Stimulated activated CD8-positive, alpha-beta memory T cell treated with anti-CD3 and anti-CD28 coated beads, Interleukin-7, amount 100 ng/mL, for 48 hours (primary cell): Measurements from ENCODE around the gene PDE4D.
"Not testable (repeated sequence)": the region's sequence is repeated elsewhere in the genome, so short reads cannot be mapped to it uniquely, and the experiment has no call there.

Source experiments
- DNase-seq, 2 donors: peaks; one replicate each; pipeline ENCODE4 v3.0.0-alpha.2; 2020; ENCODE audit warnings: low read depth in 1 of 2; ENCODE audit errors: extremely low read depth in 1 of 2

The PDE4D gene

DNA sequence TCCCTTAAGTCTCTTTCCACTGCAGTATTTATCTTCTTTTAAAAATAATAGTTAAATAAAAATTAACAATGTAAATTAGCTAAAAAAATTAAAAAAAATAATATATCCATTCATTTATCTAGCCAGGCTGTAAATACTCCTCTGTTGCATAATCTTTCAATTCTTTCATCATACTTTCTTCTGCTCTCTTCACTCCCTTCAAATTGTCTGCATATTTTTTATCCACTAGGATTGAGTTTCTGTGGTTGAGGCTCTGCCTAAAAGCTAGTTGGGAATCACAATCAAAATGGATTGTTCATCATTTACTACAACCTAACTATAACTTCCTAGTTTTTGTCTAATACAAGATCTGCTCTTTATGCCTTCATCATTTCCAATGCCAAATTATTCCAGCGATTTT, 182.2 kb downstream of the PDE4D start:
- DNase-seq = no peak

DNA sequence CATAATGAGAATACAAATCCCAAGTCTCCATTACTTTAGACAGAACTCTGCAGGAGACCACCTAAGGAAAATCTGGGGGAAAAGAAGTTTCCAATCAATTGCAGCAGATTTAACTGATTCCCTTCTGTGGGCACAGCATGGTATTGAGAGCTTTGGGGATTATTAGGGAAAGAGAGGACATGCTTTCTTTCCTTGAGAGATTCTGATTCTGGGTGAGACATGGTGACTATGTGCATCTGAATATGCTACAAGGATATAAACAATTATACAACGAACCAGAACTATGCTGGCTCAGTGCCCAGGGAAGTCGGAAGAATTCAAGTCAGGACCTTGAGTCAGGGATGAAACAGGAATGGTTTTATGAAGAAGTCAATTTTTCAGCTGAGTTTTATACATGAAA, 183.7 kb downstream of the PDE4D start:
- no peak for DNase-seq

DNA sequence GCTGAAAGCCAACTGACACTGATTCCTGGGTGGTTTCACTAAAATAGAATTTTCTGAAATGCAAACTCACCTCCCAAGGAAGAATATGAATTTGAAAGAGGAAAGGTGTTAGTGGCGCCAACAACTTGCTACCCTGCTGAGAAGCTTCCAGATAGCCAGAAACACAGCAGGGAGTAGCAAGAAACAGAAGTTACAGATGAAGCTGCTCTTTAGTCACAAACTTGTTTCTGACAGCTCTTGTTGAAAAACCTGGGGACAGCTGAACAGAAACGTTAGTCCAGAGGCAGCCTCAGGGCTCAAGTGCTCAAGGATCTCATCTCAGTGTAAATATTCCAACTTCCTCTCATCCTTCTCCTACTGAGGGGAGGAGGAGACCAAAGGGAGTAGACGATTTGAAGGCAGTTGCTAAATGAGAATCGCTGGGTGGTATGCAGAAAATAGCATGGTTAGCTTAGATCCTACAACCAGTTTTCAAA, 184.1 kb downstream of the PDE4D start:
- DNase-seq = no peak

DNA sequence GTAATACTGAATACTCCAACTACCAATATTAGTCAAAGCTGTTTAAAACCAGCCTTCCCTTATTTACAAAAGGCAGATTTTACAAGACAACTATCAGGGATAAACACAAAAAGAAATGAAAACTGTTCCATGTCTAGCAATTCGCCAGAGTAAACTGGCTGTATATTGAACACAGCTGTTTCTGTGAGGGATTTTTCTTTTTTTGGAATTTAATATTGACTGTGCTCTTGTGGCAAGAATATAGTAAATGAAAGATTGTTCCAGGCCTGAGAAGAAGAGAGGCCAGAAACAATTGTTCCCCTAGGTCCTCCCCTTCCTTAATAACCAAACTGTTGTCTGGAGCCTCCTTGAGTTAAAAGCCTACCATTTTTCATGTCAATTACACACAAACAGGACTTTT, 188.6 kb downstream of the PDE4D start:
- no peak for DNase-seq

DNA sequence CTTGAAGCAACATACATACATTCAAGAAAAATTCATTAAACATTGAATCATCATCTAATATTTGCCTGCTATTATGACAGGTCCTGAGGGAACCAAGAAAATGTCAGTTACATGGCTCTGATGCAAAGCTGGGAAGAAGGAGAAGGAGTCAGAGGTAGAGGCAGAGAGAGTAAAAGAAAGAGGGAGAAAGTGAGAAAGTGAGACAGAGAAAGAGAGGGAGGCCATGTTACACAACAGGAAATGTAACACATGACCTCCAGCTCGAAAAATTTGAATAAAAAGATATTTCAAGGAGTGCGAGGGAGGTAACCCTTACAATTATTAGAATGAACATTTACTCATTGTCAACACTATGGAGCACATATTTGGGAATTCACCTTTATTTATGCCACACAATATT, 189.7 kb downstream of the PDE4D start:
- no peak for DNase-seq

DNA sequence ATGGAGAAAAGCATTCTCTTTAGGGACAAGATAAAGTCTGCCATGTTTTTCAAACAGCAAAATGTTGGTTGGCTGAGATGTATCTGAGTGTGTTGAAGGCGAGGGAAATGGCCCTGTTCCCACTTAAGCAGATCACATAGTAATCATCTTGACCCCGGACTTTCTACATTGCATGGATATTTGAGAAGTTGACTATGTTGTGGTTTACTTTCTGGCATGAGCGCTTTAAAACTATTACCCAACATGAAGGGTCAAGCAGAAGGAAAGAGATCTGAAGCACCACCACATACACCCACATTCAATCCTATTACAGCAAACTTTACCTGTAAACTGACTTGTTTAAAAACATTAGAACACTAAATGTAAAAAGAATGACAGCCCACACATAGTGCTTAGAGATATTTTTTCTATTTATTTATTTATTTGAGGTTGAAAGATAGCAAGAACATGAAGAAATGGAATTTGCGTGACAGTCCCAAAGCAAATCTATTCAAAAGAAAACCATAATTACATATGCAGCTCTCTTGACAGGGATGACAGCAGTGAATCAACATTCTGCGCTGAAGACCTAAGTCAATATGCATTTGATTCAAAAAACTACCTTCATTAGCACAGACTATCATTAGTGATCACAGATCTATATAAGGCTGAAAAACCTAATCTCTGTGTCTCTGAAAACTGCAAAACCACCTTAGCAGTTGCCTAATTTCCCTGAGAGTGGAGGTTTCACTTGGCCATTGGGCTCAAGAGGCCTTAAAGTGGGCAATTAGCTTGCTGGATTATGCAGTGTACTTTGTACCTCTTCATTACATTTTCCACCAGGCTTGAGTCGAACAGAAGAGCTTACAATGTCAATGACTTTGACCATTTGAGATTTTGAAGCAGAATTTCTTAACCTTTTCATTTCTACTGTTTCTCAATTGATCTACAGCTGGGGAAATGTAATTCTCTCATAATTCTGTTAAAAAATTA, 195.0 kb downstream of the PDE4D start:
- DNase-seq = no peak

DNA sequence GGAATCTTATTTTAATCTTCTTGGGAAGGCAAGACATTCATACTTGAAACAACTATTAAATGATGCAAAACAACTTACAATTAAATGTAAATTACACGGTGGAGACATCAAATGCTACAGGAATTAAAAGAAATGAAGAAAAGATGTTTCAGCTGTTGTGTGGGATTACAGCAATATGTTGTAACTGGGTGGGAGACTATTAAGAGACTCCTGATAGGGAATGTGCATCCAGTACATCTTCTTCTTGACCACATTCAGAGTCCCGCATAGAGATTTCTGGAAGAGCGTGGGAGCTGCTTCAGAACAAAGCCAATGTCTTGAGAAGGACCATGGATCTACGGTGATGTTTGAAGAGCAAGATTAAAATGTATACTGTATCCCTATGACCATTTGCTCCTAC, 199.1 kb downstream of the PDE4D start:
- no peak for DNase-seq

DNA sequence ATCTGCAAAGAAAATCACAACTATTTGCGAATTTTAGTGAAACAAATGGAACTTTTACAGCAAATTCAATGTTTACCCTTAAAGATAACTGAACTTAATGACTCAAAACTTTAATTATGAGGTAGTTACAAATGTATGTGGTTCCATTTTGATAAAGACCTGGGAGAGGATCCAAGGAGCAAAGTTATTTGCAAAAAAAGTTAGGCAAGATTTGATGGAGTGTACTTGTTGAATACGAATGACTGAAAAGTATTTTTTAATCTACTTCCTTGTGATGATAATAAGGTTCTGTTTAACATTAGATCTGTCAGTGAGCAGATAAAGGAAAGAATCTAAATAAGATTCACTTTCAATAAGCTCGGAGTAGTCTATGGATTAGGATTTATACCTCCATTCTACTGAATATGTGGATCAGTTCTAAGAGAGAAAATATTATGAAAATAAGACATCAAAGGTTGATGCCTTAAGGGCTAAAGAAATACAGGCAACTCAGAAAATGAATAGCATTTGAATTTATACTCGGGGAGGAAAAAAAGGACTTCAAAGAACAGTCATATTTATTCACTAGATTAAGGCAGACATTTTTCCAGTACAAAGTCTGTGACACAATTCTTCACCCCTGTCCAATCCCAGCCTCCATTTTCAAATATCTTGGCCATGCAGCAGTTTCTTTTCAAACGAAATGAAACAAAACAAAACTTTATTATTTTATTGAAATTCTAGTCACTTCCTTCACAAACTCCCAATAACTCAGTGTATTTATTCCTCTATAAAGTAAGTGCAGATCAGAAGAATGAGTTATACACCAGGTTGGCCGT, 199.8 kb downstream of the PDE4D start:
- DNase-seq = no peak

DNA sequence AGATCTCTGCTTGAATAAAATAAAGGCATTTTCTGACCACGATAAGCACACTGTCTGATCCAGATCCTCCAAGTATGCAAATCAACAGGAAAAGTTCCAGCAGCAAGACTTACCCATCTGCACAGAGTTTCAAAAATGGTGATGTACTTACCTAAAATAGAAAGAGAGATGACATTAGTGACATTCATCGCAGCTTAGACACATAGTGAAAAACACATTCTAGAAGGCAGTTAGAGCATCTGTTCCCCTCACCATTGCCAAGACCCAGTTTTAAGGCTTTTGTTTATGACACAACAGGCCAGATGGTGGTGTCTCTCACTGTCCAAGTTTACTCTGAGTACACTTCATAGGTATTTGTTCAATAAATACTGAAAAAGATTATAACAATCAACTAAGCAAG, 207.7 kb downstream of the PDE4D start:
- no peak for DNase-seq

DNA sequence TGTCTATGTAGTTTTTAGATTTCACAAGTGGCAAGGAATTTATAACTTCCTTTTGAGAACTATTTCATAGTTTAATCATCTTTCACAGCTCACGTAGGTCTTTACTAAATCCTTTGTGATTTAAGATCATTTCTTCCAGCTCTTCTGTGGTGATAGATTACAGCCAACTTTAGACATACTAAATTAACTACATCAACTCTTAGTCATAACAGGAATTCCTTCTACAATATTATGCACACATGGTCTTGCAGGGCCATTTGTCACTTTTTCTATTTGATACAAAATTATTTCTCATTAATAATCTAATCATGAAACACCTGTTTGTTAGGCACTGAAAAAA, 208.4 kb downstream of the PDE4D start:
- no peak for DNase-seq

DNA sequence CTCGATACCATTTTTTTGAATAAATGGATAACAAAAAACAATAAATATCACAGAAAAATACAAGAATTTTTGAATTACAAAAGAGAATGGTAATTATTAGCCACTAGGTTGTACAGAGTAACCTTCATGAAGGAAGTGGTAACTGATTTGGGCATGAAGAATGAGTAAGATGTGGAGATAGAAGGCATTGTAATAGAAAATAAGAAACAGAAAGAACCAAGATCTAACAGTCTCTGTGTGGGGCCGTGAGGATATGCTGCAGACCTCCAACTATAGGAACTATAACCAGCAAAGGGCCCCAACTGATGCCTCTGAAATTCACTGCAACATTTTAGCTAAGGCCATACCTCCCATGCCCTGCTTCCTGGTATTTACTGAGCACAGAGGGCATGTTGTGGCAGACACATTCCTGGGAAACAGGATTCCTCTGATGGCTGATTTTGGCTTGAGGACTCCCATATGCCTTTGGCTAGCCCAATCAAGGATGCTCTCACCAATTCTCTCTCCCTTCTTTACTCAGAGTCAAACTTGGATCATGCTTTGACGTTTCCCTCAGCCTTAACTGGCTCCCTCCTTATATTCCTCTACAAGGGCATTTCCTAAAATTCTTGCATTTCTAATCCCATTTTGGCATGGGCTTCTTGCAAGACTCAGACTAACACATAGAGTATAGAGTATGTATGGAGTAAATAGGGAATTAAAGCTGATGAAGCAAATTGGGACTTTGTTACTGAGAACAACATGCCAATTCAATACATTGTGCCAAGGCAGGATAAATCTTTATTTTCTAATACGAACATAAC, 208.9 kb downstream of the PDE4D start:
- DNase-seq = no peak

DNA sequence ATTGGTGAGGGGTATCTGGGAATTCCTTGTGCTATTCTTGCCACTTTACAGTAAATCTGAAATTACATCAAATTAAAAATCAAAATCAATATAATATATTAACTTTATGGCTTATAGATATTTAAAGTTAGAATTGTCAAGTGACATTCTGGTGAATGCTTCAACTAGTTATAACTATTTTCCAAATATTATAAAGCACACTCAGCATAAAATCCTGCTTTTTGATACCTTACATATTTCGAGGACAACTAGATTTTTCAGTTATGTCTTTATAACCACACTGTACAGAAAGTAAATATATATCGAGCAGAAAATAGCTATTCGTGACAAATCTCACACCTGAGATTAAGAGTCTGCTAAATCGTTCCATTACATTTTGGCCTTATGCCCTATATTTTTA, 210.2 kb downstream of the PDE4D start:
- DNase-seq = no peak

DNA sequence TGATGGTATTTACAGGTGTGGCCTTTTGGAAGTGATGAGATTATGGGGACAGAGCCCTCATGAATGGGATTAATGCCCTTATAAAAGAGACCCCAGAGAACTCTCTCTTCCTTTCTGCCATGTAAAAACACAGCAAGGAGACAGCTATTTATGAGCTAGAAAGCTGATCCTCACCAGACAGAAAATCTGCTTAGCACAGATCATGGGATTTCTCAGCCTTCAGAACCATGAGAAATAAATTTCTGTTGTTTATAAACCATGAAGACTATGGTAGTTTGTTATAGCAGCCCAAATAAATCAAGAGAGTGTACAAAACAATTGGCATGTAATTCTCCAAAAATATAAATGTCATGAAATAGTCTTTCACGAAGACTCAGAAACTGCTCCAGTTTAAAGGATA, 211.0 kb downstream of the PDE4D start:
- no peak for DNase-seq

DNA sequence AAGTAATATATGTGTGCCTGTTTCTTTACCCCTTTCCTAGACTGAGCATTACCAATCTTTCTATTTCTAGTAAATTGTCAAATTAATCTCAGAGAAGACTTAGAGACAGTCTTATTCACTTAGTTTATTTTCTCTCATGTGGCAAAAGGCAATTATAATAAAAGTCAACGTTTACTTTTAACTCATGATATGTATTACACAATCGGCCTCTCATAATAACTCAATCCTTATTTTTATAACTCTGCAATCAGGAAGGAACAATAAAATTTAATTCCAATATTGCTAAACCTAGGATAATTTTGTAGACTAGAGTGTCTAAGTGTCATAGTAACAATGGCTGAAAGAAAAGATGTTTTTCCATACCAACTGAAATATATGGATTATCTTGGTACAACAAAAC, 214.6 kb downstream of the PDE4D start:
- DNase-seq = no peak

DNA sequence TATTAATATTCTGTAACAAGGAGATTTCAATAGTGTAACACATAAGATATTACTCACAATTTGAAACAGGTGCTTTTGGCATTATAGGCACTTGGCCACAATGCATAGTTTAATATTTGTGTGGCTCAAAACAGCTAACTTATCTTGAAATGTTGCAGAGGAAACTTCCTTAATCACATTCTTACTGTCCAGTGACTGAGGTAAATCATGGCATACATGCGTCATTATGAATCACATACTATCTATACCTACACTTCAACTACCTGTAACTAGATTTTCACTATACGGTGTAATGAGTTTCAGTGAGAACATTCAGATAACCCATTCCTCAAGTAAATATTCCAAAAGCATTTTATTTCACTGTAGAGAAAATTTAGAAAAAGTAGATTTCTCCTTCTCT, 218.8 kb downstream of the PDE4D start:
- DNase-seq = no peak

DNA sequence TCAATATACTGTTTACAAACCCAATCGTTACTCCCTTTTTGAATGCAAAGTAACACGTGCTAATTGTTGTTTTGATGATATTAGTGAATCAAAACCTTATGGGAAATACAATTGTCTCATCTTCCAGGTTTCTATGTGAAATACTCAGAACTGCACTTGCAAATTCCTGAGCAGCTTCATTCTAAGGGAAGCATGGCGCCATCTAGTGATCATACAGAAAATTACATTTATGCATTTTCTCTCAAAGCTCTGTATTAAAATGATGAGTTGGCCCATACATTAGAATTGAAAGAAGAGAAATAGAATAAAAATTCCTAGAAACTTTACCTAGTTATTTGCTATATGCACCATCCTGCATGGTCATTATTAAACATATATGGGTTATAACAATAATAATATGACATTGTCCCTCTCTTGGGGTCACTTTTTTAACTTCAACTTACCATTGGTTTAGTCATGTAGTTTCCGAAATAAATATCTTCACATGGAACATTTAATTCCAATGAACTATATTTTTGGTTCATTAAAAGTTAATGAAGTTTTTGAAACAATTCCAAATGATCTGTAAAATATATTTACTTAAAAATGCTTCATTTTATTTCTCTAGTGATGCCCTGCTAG, 220.0 kb downstream of the PDE4D start:
- no peak for DNase-seq

DNA sequence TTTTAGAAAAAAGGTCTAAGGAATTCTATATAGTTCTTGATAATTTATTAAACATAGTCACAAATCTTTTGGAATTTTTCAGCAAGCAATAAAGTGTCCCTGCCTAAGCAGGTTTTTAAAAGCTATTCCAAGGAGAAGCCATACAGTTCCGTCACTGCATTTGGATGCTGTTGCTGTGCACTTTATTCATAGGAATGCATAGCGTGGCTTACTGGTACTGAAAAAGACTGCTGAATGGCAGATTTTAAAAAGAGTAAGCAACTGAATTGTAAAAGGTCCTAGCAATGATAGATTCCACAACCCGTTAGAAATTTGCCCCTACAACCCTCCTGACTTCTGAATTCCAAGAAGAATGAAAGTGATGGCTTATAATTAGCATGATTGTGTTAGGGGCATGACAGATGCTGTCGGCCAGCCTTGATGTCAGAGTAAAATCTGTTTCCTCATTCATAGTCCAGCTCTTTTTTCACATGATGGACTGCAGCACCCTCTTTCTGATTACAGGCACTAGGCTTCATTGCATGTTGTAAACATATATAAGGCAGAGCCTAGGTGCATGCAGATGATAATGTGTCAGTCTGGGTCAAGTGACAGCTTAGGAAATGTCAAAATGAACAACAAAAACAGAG, 227.0 kb downstream of the PDE4D start:
- DNase-seq = no peak

DNA sequence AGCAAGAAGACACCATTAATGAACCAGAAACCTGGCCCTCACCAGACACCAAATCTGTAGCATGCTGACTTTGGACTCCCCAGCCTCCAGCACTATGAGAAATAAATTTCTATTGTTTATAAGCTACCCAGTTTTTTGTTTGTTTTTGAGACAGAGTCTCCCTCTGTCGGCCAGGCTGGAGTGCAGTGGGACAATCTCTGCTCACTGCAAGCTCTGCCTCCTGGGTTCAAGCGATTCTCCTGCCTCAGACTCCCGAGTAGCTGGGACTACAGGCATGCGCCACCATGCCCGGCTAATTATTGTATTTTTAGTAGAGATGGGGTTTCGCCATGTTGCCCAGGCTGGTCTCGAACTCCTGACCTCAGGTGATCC, 227.7 kb downstream of the PDE4D start:
- DNase-seq = not testable (repeated sequence)

DNA sequence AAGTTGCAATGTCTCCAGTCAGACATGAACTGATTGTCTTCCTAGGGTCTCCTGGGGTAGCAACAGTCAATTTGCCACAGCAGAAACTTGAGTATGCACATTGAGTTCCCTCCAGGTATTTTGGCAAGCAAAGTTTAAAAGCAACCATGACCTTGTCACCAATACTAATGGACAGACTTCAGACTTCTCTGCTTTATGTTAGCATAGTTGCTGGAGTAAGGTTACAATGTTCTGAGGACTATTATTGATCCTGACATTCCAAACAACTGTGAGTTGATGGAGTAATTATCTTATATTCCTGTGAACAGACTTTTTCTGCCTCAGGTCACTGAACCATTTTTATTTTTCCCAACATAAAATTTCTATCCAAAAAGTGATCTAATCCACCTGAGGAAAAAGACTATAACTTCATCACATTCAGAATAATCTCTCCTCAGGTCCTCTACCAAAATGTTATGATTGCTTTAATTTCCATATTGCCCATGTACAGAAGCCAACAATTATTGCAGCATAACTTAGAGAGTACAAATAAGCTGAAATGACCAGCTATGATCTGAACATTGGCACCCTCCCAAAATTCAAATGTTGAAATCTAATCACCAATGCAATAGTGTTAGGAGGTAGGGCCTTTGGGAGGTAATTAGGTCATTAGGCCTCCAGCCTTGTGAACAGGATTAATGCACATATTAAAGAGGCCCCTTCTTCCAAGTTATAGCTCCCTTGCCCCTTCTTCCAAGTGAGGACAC, 228.3 kb downstream of the PDE4D start:
- DNase-seq = no peak
